ENCODE results near the gene ADAMTS15. TPM values are rescaled to one million over a fixed set of nuclear protein-coding genes. Genes with fewer than 3 reads are reported as not detected.

Gene ADAMTS15
- total and polyA plus RNA-seq, 10 of the 15 experiments (the other 5 are each of a cell fraction or from before 2014, with no cell fraction given): not detected

DNA sequence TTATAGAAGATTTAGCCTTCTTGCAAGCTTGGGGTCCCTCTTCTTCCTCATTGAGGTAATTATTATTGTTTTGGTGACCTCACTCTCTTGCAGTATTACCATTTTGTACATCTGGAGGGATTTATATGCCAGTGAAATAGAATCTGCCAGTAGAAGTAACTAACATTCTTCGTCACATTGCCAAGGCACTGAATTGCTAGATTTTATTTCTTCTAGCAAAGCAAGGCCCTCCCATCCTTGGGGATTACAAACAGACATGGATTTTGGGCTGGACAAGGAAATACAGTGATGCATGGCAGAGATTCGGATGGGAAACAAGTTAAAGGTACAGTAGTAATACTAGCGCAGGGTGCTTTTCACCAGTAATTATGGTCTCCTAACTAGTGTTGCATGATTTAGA lies 7.8 kb downstream of the ADAMTS15 start (continued):
- TF ChIP-seq, protein P1, sequence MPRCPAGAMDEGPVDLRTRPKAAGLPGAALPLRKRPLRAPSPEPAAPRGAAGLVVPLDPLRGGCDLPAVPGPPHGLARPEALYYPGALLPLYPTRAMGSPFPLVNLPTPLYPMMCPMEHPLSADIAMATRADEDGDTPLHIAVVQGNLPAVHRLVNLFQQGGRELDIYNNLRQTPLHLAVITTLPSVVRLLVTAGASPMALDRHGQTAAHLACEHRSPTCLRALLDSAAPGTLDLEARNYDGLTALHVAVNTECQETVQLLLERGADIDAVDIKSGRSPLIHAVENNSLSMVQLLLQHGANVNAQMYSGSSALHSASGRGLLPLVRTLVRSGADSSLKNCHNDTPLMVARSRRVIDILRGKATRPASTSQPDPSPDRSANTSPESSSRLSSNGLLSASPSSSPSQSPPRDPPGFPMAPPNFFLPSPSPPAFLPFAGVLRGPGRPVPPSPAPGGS (IDR thresholded peaks at IDR 0.05; ENCODE audit: borderline replicate concordance, insufficient read depth, low read depth, low read length, poor library complexity, severe bottlenecking): no peak
- TF ChIP-seq, protein P2, sequence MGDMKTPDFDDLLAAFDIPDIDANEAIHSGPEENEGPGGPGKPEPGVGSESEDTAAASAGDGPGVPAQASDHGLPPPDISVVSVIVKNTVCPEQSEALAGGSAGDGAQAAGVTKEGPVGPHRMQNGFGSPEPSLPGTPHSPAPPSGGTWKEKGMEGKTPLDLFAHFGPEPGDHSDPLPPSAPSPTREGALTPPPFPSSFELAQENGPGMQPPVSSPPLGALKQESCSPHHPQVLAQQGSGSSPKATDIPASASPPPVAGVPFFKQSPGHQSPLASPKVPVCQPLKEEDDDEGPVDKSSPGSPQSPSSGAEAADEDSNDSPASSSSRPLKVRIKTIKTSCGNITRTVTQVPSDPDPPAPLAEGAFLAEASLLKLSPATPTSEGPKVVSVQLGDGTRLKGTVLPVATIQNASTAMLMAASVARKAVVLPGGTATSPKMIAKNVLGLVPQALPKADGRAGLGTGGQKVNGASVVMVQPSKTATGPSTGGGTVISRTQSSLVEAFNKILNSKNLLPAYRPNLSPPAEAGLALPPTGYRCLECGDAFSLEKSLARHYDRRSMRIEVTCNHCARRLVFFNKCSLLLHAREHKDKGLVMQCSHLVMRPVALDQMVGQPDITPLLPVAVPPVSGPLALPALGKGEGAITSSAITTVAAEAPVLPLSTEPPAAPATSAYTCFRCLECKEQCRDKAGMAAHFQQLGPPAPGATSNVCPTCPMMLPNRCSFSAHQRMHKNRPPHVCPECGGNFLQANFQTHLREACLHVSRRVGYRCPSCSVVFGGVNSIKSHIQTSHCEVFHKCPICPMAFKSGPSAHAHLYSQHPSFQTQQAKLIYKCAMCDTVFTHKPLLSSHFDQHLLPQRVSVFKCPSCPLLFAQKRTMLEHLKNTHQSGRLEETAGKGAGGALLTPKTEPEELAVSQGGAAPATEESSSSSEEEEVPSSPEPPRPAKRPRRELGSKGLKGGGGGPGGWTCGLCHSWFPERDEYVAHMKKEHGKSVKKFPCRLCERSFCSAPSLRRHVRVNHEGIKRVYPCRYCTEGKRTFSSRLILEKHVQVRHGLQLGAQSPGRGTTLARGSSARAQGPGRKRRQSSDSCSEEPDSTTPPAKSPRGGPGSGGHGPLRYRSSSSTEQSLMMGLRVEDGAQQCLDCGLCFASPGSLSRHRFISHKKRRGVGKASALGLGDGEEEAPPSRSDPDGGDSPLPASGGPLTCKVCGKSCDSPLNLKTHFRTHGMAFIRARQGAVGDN (IDR thresholded peaks at IDR 0.05): no peak

DNA sequence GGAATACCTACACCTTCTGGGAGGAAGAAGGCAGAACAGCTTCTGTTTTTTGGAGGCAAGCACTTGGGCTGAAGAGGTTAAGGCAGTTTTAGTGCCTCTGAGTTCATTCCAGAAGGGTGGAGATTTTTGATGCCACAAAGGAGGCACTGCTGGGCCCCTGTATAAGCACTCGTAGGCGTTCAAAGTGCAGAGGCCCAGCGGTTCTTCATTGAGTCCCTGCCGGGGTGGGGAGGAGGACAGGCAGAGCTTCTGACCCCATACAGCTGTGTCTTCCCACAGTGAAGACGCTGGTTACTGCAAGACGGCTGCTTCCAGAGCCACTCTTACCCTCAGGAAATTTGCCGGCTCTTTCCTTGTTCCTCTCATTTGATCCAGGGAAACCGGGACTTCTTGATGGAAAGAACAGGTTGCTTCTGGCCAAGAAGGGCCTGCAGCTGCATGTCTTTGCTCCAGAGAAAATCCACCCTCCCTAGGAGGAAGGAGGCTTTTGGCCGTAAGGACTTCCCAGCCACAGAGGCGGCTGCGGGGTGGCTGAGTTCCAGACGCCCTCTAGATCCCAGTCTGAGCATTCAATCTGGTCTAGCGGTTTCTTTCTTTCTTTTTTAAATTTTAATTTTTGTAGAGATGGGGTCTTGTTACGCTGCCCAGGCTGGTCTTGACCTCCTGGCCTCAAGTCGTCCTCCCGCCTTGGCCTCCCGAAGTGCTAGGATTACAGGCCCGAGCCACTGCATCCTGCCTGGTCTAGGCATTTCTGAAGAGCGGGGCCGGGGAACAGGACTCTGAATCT lies 9.4 kb downstream of the ADAMTS15 start:
- Histone ChIP-seq H3K9ac (ENCODE audit: control insufficient read depth, insufficient read depth, low read length) (no peak overlapping the region), H4K20me1 (ENCODE audit: control insufficient read depth, insufficient read depth) (no peaks in the 10 kb centered on the region), H2AFZ (ENCODE audit: control insufficient read depth, low read depth, low read length) (no peak overlapping the region), H3K36me3 (ENCODE audit: control insufficient read depth in 2 of 2, insufficient read depth in 2 of 2, low read length in 1 of 2) (no peaks in the 10 kb centered on the region), H3K4me2 (ENCODE audit: control insufficient read depth, insufficient read depth) (no peak overlapping the region), H3K4me1 (ENCODE audit: control insufficient read depth, insufficient read depth, low read length) (no peaks in the 10 kb centered on the region), H3K27ac (ENCODE audit: control insufficient read depth, insufficient read depth) (no peak overlapping the region), H3K79me2 (ENCODE audit: control insufficient read depth, insufficient read depth, low read length) (no peaks in the 10 kb centered on the region), H3K4me3 (no peak overlapping the region), H3K27me3 (replicated peaks in 1 of 2; ENCODE audit: control insufficient read depth in 2 of 2, insufficient read depth in 2 of 2, low read length in 1 of 2) (peaks cover 4 to 6% of the 10 kb centered on the region in 2 experiments; a peak in 3 of 4 replicates), H3K9me3 (replicated peaks; ENCODE audit: control insufficient read depth, insufficient read depth, low read length) (no peaks in the 10 kb centered on the region)
- ATAC-seq (no peak), FAIRE-seq (no peak), DNase-seq (ENCODE audit: low read depth, low spot score) (no peak)
- no peak for TF ChIP-seq NR2C2 (IDR thresholded peaks at IDR 0.05; ENCODE audit: borderline replicate concordance, control insufficient read depth, insufficient read length, low read depth)
- TF ChIP-seq JUNB (IDR thresholded peaks at IDR 0.05): no peak
- no peak for TF ChIP-seq TCF7 (IDR thresholded peaks at IDR 0.05; ENCODE audit: borderline replicate concordance)
- TF ChIP-seq ZNF622 (IDR thresholded peaks at IDR 0.05): no peak
- TF ChIP-seq HDAC2 (IDR thresholded peaks at IDR 0.05): no peak
- TF ChIP-seq NR2C1 (IDR thresholded peaks at IDR 0.05): no peak
- TF ChIP-seq RELA (IDR thresholded peaks at IDR 0.05; ENCODE audit: borderline replicate concordance, partially characterized antibody): no peak
- no peak for TF ChIP-seq EGR1 (IDR thresholded peaks at IDR 0.05; ENCODE audit: borderline replicate concordance in 1 of 2, low read depth in 2 of 2, low read length in 2 of 2)
- no peak for TF ChIP-seq MEF2B (IDR thresholded peaks at IDR 0.05; ENCODE audit: partially characterized antibody, poor library complexity, severe bottlenecking)
- POLR2A ChIA-PET: no interaction called here
- CTCF ChIA-PET: interaction anchor here (1.1 kb wide), 1 partner anchor 404 kb away, joined by 4 read pairs; no protein-coding TSS in a partner anchor
- SMC1A ChIA-PET (ENCODE audit: uncharacterized antibody, unreplicated experiment): interaction anchor here (0.7 kb wide), 1 partner anchor 491 kb away, joined by 3 read pairs; no protein-coding TSS in a partner anchor
- intact Hi-C loops (cut with micrococcal nuclease; ENCODE audit: unreplicated experiment): no loop called here
- WGBS (ENCODE audit: insufficient coverage, insufficient replicate concordance, low lambda C conversion rate, missing lambda C conversion rate): 60% methylated on average over 20 of the region's 20 CpGs
- in situ Hi-C loops (cut with MboI): no loop called here
- BruUV-seq (replicated peaks): no TSS peak
- RAD21 ChIA-PET (ENCODE audit: unreplicated experiment): no interaction called here
